PFSK-1 (cell line): ENCODE results near the gene PIH1D1.
A peak's percentile ranks its signal among the peaks of the same experiment; 100 is the strongest.

ENCODE experiments used
- FOXP2 ChIP-seq: optimal IDR thresholded peaks from 2 replicates; pipeline ENCODE3; 2011; ENCODE audit warnings: borderline replicate concordance, control low read depth, inconsistent platforms; ENCODE audit not compliant: insufficient read depth; ENCODE audit errors: extremely low read length, extremely low read depth
- POLR2AphosphoS5 ChIP-seq: IDR thresholded peaks from 2 replicates; pipeline ENCODE4 v1.6.1; 2012; ENCODE audit warnings: low read depth, mild to moderate bottlenecking, control low read depth, low read length, moderate library complexity
- REST ChIP-seq, 2 experiments: IDR thresholded peaks; 2 replicates each; pipeline versions ENCODE4 v1.6.1 to v1.8.0; 2011 to 2012; ENCODE audit warnings: low read depth in 2 of 2, low read length in 2 of 2, control low read depth in 1 of 2, inconsistent platforms in 1 of 2, mild to moderate bottlenecking in 1 of 2, moderate library complexity in 1 of 2; ENCODE audit not compliant: insufficient read depth in 1 of 2
- SIN3A ChIP-seq: IDR thresholded peaks from 2 replicates; pipeline ENCODE4 v1.6.1; 2012; ENCODE audit warnings: mild to moderate bottlenecking, low read length, moderate library complexity, borderline replicate concordance; ENCODE audit not compliant: insufficient read depth
- TAF1 ChIP-seq: IDR thresholded peaks from 2 replicates; pipeline ENCODE4 v1.6.1; 2012; ENCODE audit warnings: low read length, control low read depth, borderline replicate concordance; ENCODE audit not compliant: insufficient read depth

The PIH1D1 gene

GRCh38 chr19:49497047-49497788 is 45.6 kb upstream of the PIH1D1 start:
- TF ChIP-seq FOXP2: no peak
- peak; percentile 67; the same call in 1 of the 2 replicates for TF ChIP-seq TAF1
- TF ChIP-seq SIN3A: peak; percentile 96; the same call in 1 of the 2 replicates
- peak; percentile 71 for TF ChIP-seq POLR2AphosphoS5
- 0 out of 4 replicates have a peak, but pooled peaks of 1 of the 2 experiments have one; percentile 1 for TF ChIP-seq REST (IDR thresholded peaks at IDR 0.05; ENCODE audit: insufficient read depth in 1 of 2, low read depth in 2 of 2, low read length in 2 of 2)

GRCh38 chr19:49496574-49497008 is 45.0 kb upstream of the PIH1D1 start:
- no peak for TF ChIP-seq FOXP2
- no peak for TF ChIP-seq TAF1
- peak; percentile 88; the same call in 1 of the 2 replicates for TF ChIP-seq SIN3A
- TF ChIP-seq REST (IDR thresholded peaks at IDR 0.05; ENCODE audit: insufficient read depth in 1 of 2, low read depth in 2 of 2, low read length in 2 of 2): 0 out of 4 replicates have a peak, but pooled peaks of 1 of the 2 experiments have one; percentile 8

- no peak; the same call in none of the 2 replicates for TF ChIP-seq SIN3A
- no peak for TF ChIP-seq REST (IDR thresholded peaks at IDR 0.05; ENCODE audit: insufficient read depth in 1 of 2, low read depth in 2 of 2, low read length in 2 of 2)
- TF ChIP-seq TAF1: no peak
- peak; percentile 97 for TF ChIP-seq POLR2AphosphoS5
- TF ChIP-seq FOXP2: no peak
Measured at GRCh38 chr19:49492573-49493405, 41.2 kb upstream of the PIH1D1 start.

- TF ChIP-seq FOXP2 (no peak), TAF1 (no peak), REST (IDR thresholded peaks at IDR 0.05; ENCODE audit: insufficient read depth in 1 of 2, low read depth in 2 of 2, low read length in 2 of 2) (no peak), SIN3A (no peak), POLR2AphosphoS5 (no peak; the same call in 1 of the 2 replicates)
Measured at GRCh38 chr19:49491804-49492572, 40.4 kb upstream of the PIH1D1 start.
